NCI-H226 (cell line): Measurements from ENCODE around the gene FNBP1.

Experiments
- DNase-seq: peaks from one replicate; pipeline ENCODE4 v3.0.0-alpha.2; 2015

Gene FNBP1

GRCh38 chr9:129871046-129871445, 171.9 kb downstream of the FNBP1 start:
- no peak for DNase-seq

GRCh38 chr9:129869585-129870501, 173.1 kb downstream of the FNBP1 start:
- no peak for DNase-seq

- DNase-seq = no peak
Measured at GRCh38 chr9:129868872-129869486, 174.0 kb downstream of the FNBP1 start.

DNA sequence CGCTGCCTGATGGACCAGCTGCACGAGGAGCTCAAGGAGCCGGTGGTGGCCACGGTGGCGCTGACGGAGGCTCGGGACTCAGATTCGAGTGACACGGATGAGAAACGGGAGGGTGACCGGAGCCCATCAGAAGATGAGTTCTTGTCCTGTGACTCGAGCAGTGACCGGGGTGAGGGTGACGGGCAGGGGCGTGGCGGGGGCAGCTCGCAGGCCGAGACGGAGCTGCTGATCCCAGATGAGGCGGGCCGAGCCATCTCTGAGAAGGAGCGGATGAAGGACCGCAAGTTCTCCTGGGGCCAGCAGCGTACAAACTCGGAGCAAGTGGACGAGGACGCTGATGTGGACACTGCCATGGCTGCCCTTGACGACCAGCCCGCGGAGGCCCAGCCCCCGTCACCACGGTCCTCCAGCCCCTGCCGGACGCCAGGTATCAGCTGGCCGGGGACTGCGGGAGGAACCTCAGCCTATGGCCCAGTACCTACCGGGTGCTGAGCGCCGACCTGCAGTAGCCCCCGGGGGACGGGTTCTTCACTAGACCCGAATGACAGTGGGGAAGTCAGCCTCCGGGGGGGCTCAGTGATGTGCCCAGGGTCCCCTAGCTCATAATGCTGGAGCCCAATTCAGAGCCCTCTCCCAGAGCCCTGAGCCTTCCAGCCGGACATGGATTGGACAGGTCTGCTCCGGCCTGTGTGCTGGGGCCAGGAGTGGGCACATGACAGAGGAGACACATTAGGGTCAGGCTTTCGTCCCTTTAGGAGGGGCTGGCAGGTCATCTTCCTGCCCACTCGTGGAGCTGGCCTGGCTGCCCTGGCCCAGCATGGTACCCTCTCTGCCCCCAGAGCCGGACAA, 174.7 kb downstream of the FNBP1 start:
- DNase-seq = no peak

DNA sequence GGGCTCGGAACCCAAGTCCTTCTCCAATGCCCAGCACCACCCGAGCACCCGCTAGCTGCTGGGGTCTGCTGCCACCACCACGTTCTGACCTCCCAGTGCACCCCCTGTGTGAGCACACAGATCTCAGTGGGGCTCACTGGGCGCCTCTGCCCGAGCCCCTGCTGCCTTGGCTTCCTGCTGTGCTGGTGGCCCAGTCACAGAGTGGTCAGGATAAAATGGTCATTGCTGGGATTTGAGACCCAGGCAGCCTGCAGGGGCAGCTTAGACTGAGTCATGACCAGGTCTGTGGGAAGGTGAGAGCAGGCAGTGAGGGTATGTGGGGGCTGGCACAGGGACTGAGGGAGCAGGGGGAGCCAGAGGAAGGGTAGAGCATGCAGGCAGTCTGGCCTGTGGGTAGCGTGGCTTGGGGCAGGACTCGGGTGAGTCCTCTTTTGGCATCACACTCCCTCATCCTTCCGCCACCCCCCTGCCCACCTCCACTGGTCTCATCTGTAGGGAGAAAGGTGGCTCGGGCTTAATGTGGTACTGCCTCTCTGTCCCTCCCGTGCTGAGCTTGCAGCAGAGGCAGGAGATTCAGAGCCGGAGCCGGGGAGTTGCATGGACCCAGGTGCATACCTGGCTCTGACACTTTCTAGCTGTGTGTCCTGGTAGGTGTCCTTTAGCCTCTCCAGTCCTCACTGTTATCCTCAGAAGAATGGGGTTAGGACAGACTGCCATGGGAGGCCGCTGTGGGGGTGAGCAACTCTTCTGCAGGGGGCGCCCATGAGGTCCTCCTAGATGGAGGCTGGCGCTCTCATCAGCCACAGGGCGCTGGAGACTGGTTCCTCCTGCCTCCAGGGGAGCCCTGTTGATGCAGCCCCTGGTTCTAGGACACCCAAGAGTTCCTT, 175.6 kb downstream of the FNBP1 start:
- DNase-seq = no peak

DNA sequence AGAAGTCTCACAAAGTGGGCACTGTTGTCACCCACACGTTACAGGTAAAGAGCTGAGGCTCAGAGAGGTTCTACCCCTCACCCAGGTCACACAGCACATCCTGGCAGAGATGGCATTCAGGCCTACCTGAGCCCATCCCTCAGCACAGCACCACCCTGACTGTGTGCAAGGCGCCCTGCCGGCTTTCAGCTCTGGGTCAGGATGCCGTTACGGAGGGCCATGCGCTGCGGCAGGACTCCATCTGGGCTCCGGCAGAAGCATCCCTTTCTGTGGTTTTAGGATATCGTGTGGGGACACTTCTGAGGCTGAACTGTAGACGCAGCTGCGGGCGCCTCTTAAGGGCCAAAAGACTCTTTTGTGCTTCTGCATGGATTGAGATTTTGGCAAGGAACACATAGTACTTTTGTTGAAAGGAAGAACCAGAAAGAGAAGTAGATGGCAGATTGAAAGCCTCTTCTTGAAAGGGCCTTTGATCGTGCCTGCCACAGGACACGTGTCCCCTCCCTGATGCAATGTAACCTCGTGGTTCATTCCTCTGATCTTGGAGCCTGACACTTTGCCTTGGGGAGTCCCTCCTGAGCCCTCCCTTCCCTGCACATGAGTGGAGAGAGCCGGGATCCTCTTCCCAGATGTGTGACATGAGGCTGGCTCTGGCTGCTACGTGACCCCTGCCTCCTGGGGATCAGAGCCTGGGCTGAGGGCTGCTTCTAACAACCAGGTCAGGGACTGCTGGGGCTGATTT, 176.4 kb downstream of the FNBP1 start:
- DNase-seq = no peak

DNA sequence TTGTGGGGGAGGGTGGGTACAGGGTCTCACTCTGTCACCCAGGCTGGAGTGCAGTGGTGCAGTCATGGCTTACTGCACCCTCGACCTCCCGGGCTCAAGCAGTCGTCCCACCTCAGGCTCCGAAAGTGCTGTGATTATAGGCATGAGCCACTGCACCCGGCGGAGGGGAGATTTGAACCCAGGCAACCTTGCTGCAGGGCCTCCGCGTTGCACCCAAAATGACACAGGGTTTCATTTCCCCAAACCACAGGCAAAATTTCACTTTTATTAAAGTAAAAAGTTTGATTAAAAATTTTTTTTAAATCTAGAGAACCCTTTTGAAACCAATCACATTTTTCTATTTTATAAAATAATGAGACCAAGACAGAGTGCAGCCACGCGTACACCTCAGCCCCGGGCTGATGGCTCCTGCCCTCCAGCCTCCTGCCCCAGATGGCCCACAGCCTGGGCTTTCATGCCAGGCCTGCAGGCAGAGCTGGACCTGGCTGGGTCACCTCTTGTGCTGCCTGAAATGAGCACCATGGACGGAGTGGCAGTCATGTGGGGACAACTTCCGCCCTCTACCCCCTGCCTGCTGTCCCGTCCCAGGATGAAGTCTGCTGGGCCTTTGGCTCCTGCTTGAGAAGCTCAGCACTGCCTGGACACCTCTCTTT, 177.2 kb downstream of the FNBP1 start:
- DNase-seq = no peak

DNA sequence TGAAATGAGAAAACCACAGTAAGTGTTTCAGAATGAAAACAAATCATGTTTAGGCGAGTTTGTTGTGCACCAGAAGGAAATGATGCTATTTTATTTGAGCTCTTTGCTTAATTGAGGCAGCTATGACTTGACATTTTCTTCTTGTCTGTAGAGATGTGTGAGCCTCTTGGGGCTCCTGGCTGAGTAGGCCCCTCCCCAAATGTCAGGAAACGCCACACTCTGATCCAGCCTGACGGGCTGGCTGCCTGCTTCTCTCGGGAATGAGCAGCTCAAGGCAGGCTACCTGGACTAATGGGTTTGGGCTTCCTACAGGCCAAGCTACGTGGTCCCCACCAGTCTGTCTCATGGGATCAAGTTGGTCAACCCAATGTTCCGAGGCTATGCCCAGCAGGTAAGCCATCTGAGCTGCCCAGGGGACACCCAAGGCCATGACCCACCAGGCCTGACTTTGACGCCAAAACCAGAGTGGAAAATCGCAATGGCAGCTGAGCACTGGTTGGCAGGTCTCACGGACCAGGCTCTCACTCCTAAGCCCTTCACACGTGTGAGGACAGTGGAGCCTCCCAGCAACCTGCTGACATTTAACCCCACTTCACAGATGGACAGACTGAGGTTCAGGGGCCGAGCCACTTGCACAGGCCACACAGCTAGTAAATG, 177.9 kb downstream of the FNBP1 start:
- DNase-seq = no peak

DNA sequence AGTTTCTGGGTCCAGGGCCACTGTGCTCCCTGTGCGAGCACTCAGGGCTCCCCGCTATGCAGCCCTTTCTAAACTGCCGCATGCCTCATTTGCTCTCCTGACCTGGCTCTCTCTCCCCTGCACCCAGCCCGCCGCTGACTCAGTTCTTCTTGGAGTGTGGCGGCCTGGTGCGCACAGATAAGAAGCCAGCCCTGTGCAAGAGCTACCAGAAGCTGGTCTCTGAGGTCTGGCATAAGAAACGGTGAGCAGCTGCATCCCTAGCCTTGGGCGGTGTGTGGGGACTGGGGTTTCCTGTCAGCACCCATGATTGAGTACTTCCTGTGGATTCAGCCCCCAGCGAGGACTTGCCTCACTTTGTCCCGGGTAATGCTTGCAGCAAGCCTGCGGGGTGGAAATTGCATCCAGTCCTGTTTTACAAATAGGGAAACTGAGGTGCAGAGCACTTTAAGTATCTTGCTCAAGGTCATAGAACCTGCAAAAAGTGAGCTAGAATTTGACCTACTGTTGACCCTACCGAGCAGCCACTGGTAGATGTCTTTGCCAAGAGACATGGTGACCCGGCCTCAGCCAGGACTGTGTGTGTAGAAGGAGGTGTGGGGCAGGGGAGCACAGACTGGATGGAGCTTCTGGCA, 179.8 kb downstream of the FNBP1 start:
- DNase-seq = peak; percentile 99

GRCh38 chr9:129861447-129861827, 181.6 kb downstream of the FNBP1 start:
- no peak for DNase-seq

GRCh38 chr9:129860653-129861446, 182.1 kb downstream of the FNBP1 start:
- DNase-seq = no peak

DNA sequence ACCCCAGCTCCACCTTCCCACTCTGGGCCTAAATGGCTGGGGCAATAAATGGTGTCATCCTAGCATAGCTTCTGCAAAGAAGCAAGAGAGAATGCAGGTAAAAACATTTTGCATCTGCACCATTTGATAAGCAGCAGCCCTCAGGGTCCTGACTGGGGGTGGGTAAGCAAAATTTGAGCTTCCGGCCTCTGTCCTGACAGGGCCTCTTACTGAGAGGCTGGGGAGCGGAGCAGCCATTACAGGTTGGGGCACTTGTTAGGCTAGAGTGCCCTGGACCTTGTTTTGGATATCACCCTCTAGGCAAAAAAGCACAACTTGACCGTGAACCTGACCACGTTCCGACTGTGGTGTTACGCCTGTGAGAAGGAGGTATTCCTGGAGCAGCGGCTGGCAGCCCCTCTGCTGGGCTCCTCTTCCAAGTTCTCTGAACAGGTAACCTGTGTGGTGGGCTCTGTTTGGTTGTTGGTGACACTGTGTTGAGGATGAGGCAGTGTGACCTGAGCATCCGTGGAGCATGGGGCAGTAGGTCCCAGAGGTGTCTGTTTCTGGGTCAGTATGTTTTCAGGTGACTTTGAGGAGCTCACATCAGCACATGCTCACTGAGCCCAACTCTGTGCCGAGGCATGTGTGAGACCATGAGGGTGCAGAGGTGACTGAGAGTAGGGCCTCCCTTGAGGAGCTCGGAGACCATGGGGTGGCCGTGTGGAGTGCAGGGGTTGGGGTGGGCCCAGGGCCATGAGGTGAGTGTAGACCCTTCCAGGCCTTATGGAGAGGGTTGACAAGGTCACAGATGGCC, 184.6 kb downstream of the FNBP1 start:
- DNase-seq = no peak

- no peak for DNase-seq
Measured at GRCh38 chr9:129857207-129857606, 185.8 kb downstream of the FNBP1 start.

GRCh38 chr9:129854588-129855110, 188.3 kb downstream of the FNBP1 start:
- no peak for DNase-seq

- no peak for DNase-seq
Measured at GRCh38 chr9:129853614-129854013, 189.4 kb downstream of the FNBP1 start.

DNA sequence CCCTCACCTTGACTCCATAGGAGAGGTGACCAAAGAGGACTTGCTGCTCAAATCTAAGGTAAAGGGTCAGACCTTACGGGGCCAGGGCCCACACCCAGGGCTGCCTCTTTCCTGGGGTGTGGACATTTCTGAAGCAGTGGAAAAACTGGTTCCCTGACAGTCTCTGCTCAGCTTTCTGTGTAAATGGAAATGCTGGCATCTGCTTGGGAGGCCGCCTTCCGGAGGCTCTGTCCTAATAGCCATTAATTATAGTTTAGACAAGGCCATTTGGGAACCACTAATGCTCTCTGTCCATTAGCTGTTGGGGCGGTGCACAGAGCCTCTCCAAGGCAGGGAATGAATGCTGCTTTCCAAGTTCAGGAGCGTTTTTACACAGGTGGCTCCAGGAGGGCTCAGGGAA, 190.4 kb downstream of the FNBP1 start:
- DNase-seq = no peak

GRCh38 chr9:129851821-129852220, 191.2 kb downstream of the FNBP1 start:
- DNase-seq = no peak
